Muscle of leg (tissue), 11 donors: ENCODE measurements around the gene CHRDL2. TPM values are rescaled to one million over a fixed set of nuclear protein-coding genes. Genes with fewer than 3 reads are reported as not detected.
A peak's percentile ranks its signal among the peaks of the same experiment; 100 is the strongest.

ENCODE experiments used
- DNase-seq: peaks from one replicate; pipeline ENCODE4 v3.0.0; 2013
- H3K27ac ChIP-seq: one replicate; pipeline ENCODE4 v1.5.1; 2013; ENCODE audit warnings: mild to moderate bottlenecking, low read length, control low read depth
- H3K27me3 ChIP-seq: one replicate; pipeline ENCODE4 v1.6.1; 2013; ENCODE audit warnings: low read length; ENCODE audit not compliant: control insufficient read depth, insufficient read depth
- H3K36me3 ChIP-seq: one replicate; pipeline ENCODE4 v1.6.1; 2013; ENCODE audit warnings: low read length; ENCODE audit not compliant: control insufficient read depth, insufficient read depth
- H3K4me1 ChIP-seq: one replicate; pipeline ENCODE4 v1.6.1; 2013; ENCODE audit warnings: low read length; ENCODE audit not compliant: control insufficient read depth, insufficient read depth
- H3K4me3 ChIP-seq: one replicate; pipeline ENCODE4 v1.5.1; 2013; ENCODE audit warnings: low read length, control low read depth
- H3K9me3 ChIP-seq: replicated peaks from 2 replicates; pipeline ENCODE4 v1.6.1; 2013; ENCODE audit warnings: low read depth, low read length; ENCODE audit not compliant: control insufficient read depth
- WGBS: methylation state at CpG from one replicate; pipeline ENCODE4 v1.1.5; 2013; ENCODE audit warnings: missing lambda C conversion rate; ENCODE audit not compliant: insufficient coverage; 5-methylcytosine and 5-hydroxymethylcytosine counted together
- polyA plus RNA-seq, 8 donors: library from polyadenylated mRNA; unstranded; fragments of 120-200 nt; gene quantifications; one replicate each; pipeline versions ENCODE4 v1.2.1 to v1.2.3, GENCODE V29; 2013; ENCODE audit warnings: inconsistent platforms in 1 of 8, low replicate concordance in 1 of 8; ENCODE audit not compliant: insufficient read length in 8 of 8, insufficient read depth in 1 of 8
- total RNA-seq: library from RNA; stranded (reverse); fragments of 120-200 nt; gene quantifications from one replicate; pipeline ENCODE4 v1.2.4, GENCODE V29; 2013

Gene CHRDL2
- total and polyA plus RNA-seq, 9 donors = 0.49 to 5.3 (median 1.7) TPM

DNA sequence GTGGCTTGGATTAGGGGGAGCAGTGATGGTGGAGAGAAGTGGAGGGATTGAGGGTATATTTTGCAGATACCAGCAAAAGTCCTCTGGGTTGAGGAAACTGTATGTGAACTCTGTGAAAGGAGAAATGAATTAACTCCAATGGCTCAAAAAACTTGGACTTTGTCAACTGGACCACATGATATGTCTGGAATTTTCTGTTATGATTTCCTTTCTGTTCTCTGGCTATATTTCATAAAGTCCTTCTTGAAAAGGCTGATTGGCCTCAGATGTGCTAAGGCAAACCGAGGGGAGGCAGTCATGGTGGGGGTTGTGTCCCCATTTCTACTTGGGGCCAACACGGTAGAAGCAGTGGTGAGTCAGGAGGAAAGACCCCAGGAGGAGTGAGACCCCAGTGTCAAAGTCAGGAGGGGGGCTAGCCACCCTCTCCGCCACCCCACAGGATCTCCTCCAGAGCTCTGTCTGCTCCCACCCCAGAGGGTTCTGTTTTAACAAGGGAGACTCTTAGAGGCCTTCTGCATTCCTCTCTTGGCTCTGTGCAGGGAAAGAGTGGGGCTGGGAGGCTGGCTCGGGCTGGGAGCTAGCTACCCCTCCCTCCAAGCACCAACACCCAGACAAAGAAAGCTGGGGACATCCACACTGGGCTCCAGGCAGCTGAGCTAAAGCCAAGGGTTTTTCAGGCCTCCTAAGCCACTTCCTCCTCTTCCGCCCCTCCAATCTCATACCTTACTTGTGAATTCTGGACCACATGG lies 13.8 kb downstream of the CHRDL2 start:
- Histone ChIP-seq H3K27me3 (peaks cover 4% of the 10 kb centered on the region), H3K36me3 (no peaks in the 10 kb centered on the region), H3K4me1 (peaks cover 30% of the 10 kb centered on the region), H3K9me3 (no peaks in the 10 kb centered on the region), H3K4me3 (no peak overlapping the region), H3K27ac (no peak overlapping the region)
- WGBS = no CpG with 5 or more reads among the region's 5 CpGs
- peak; percentile 59 for DNase-seq

DNA sequence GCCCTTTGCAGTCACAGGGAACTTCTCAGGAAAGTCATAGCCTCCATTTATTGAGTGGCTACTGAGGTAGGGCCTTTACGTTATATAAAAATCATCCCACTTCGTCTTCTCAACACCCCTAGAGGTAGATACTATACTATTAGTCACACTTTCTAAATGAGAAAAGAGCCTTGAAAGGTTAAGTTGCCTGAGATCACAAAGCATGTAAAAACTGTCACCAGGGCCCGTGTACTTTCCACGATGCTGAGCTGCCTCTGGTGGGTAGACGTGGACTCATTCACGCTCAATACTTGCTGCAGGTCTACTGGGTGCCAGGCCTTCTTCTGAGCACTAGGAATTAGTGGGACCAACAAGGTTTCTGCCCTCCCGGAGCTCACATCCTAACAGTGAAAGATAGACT lies 16.3 kb downstream of the CHRDL2 start:
- WGBS = 95% methylated on average over 4 of the region's 7 CpGs
- Histone ChIP-seq H3K27me3 (peaks cover 4% of the 10 kb centered on the region), H3K4me1 (peaks cover 30% of the 10 kb centered on the region), H3K36me3 (no peaks in the 10 kb centered on the region), H3K27ac (no peak overlapping the region), H3K9me3 (no peaks in the 10 kb centered on the region), H3K4me3 (no peak overlapping the region)
- no peak for DNase-seq

DNA sequence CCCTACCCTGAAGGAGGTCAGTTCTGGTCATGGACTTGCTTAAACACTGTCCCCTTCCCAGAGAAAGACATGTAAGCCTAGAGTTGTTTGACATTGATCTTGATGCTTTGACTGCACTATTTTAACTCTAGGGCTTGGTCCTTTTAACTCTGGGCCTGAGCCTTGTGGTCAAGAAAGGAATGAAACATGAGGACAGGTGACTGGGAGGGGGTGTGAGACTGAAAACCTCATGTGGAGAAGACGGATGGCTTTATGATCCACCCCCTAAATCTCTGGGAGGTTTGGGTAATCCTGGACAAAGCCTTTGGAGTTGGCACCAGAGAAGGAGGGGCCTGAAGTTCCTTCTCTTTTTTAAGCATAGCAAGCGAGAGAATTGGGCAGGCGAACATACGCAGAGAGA lies 17.5 kb downstream of the CHRDL2 start:
- H3K27me3 ChIP-seq = peaks cover 4% of the 10 kb centered on the region
- no peaks in the 10 kb centered on the region for H3K36me3 ChIP-seq
- WGBS = 90% methylated on average over 2 of the region's 4 CpGs
- no peaks in the 10 kb centered on the region for H3K9me3 ChIP-seq
- peaks cover 25% of the 10 kb centered on the region for H3K4me1 ChIP-seq
- H3K27ac ChIP-seq = no peak overlapping the region
- no peak overlapping the region for H3K4me3 ChIP-seq
- DNase-seq = no peak

DNA sequence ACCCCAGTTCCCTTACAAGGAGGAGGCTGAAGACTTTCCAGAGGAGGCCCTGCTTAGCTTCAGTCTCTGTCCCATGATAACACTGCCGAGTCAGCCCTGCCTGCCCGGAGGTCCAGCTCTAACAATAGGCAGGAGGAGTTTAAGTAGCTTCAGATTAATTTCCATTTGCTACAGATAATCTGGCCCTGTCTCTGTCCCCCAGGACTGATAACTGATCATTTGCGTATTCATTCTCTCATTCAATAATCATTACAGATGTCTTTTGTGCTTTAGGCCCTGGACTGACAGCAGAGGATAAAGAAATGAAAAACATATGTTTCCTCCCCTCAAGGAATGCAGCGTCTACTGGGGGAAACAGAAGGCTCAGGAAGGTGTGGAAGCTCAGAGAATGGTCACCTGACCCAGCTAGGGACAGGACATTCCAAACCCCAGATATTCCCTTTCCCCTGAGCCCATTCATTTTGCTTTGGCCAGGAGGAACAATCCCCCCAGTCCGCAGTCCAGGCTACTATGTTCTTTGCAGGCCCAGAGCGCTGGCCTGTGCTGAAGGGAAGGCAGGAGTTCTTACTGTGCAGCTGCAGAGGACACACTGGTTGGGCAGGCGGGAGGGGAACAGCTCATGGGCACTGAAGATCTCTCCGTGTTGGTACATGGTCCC lies 20.8 kb downstream of the CHRDL2 start:
- no peaks in the 10 kb centered on the region for H3K36me3 ChIP-seq
- H3K27ac ChIP-seq = no peak overlapping the region
- no peaks in the 10 kb centered on the region for H3K27me3 ChIP-seq
- WGBS = 19% methylated on average over 2 of the region's 8 CpGs
- H3K4me3 ChIP-seq = no peak overlapping the region
- H3K9me3 ChIP-seq = no peaks in the 10 kb centered on the region
- DNase-seq = peak; percentile 94
- H3K4me1 ChIP-seq = peaks cover 15% of the 10 kb centered on the region

DNA sequence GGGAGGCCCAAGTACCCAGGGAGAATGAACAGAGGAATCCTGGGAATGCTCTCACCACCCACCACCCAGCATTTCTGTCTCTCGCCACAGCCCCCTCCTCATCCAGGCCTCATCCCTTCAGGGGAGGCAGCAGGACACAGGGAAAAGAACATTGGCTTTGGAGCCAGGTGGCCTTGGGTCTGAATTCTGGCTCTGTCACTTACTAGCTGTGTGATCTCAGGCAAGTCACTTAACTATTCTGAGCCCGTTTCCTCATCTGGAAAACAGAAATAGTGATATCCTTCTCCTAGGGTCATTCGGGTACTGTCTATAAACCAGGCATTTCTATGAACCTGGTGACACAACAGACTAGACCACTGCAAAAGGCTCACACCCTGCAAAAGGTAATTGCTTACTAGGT lies 22.1 kb downstream of the CHRDL2 start:
- no peak overlapping the region for H3K27ac ChIP-seq
- no peak overlapping the region for H3K4me3 ChIP-seq
- no peaks in the 10 kb centered on the region for H3K27me3 ChIP-seq
- no peaks in the 10 kb centered on the region for H3K36me3 ChIP-seq
- H3K4me1 ChIP-seq = peaks cover 15% of the 10 kb centered on the region
- WGBS = no CpG with 5 or more reads among the region's 3 CpGs
- H3K9me3 ChIP-seq = no peaks in the 10 kb centered on the region
- DNase-seq = no peak

DNA sequence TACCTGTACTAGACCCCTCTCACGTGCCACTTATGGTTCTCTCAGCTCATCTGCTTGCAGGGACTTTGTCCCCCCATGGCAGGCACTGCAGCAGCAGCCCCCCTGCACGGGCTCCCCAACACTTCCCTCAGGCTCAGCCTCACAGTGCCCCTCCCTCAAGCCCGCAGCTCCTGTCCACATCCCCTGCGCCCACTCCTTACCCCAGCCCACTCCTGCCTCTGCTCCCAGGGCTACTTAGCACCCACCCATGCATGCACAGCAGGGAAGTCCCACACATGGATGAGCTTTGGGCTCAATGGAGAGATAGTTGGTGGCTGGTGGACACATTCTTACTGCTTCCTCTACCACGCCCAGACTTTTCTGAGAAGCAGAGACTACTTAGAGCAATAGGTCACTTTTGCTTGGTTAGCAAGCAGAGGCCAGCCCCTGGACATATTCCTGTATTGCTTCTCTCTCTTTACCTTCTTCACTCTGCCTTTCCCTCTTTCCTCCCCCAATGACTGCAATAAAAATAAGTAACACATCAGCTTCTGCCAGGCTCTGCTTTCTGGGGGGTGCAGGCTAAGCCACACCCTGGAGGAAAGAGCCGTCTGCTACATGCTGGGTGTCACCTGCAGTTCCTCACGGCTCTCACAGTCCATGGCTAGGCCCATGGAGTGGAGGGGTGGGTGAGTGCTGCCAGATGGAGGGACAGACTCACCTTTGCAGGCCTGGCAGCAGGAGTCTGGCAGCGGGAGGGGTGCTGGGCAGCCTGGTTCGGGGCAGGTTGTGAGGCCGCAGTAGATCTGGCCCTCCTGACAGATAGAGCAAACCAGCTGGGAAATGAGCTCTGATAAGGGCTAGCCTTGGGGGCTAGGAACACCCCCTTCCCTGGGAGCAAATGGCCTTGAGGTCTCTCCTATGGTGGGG lies 23.4 kb downstream of the CHRDL2 start:
- H3K9me3 ChIP-seq = no peaks in the 10 kb centered on the region
- DNase-seq = no peak
- H3K4me1 ChIP-seq = peaks cover 15% of the 10 kb centered on the region
- no peaks in the 10 kb centered on the region for H3K36me3 ChIP-seq
- no peak overlapping the region for H3K27ac ChIP-seq
- no peak overlapping the region for H3K4me3 ChIP-seq
- 75% methylated on average over 9 of the region's 10 CpGs for WGBS
- H3K27me3 ChIP-seq = no peaks in the 10 kb centered on the region

DNA sequence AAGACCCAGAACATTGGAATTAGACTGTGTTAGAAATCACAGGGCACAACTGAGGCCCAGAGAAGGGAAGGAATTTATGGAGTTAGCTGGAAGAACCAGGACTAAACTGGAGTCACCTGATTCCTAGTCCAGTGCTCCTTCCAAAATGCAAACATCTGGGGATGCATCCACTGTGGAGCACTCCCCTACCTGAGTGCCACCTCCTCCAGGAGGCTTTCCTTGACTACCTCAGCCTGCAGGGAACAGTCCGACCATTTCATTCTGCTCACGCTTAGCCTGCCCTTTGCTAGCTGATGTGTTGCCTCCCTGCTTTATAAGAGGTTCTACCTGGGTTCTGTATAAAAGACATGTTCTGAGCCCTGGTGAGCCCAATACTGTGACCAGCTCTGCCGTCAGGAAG lies 24.0 kb downstream of the CHRDL2 start:
- Histone ChIP-seq H3K27me3 (no peaks in the 10 kb centered on the region), H3K4me1 (peaks cover 21% of the 10 kb centered on the region), H3K27ac (no peak overlapping the region), H3K9me3 (no peaks in the 10 kb centered on the region), H3K4me3 (no peak overlapping the region), H3K36me3 (no peaks in the 10 kb centered on the region)
- 90% methylated on average over 1 of the region's 3 CpGs for WGBS
- DNase-seq = no peak

DNA sequence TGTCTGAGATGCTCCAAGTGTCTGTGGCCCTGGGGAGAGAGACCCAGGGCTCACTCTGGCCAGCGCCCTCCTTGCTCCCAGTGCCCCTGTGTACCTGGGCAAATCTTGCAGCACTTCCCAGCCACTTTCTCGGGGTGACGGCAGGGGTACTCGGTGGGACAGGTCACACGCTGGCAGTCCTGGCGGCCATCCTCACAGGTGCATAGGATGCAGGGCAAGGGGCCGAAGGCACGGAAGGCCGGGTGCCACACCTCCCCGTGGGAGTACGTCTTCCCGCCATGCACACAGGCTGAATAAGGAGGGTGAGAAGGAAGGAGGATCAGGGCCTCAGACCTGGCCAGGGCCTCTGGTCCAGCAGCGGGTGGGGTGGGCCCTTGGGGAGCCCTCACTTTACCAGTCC lies 28.0 kb downstream of the CHRDL2 start:
- Histone ChIP-seq H3K9me3 (no peaks in the 10 kb centered on the region), H3K4me3 (no peak overlapping the region), H3K4me1 (peaks cover 28% of the 10 kb centered on the region), H3K36me3 (no peaks in the 10 kb centered on the region), H3K27me3 (no peaks in the 10 kb centered on the region), H3K27ac (no peak overlapping the region)
- WGBS = 92% methylated on average over 13 of the region's 13 CpGs
- DNase-seq = no peak

DNA sequence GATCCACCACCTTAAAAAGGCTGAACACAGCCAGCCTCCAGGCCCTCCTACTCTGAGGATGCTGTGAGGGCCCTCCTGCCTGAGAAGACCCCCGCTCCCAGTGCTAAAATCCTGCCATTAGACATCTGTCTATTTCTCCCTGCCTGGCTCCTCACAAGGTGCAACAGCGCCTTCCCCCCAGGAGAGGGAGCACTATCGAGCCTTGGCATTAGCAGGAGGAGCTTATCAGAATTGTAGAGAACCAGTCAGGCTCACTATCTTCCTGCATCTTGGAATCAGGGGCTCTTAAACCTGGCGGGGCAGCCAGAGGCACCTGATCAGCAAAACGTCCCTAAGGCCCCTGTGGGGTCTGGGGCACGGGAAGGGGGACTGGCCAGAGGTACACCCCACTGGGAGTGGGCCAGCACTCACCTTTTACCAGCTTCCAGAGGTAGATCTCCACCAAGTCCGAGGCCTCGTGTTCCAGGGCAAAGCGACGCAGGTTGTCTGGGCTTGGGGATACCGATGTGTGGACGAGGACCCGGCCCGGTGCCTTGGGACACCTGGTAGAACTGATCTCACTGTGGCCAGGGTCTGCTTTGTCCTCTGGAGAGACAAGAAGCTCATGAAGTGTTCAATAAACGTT lies 28.7 kb downstream of the CHRDL2 start:
- WGBS = 58% methylated on average over 13 of the region's 15 CpGs
- Histone ChIP-seq H3K4me1 (peaks cover 33% of the 10 kb centered on the region), H3K27ac (no peak overlapping the region), H3K27me3 (no peaks in the 10 kb centered on the region), H3K36me3 (no peaks in the 10 kb centered on the region), H3K9me3 (no peaks in the 10 kb centered on the region), H3K4me3 (no peak overlapping the region)
- peak; percentile 82 for DNase-seq

DNA sequence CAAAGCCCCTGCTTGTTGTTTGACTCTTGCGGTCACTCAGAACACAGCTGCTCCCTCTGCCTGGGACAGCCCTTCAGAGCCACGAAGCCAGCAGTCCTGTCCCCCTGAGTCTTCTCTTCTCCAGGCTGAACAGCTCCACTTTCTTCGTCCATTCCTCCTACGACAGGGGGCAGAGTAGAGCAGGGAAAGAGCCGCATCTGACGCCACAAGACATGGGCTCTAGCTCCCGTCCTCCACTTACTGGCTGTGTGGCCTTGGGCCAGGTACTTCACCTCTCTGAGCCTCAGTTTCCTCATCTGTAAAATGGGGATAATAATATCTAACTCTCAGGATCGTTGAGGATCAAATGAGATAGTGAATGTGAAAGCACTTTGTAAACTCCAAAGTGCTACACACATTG lies 29.9 kb downstream of the CHRDL2 start:
- Histone ChIP-seq H3K4me3 (no peak overlapping the region), H3K27me3 (no peaks in the 10 kb centered on the region), H3K36me3 (no peaks in the 10 kb centered on the region), H3K27ac (no peak overlapping the region), H3K9me3 (no peaks in the 10 kb centered on the region), H3K4me1 (peaks cover 44% of the 10 kb centered on the region)
- DNase-seq = no peak
- WGBS = 80% methylated on average over 1 of the region's 8 CpGs
